ENCODE measurements around the gene NUBPL. TPM values are rescaled to one million over a fixed set of nuclear protein-coding genes. Genes with fewer than 3 reads are reported as not detected.
"Not testable (repeated sequence)": the region's sequence is repeated elsewhere in the genome, so short reads cannot be mapped to it uniquely, and the experiment has no call there.

Gene NUBPL
- total and polyA plus RNA-seq, 12 donors, result 3.6 to 27.3 (median 16.9) TPM

GRCh38 chr14:31605702-31606101 is 44.5 kb downstream of the NUBPL start:
- 84 to 86% (median 85%) methylated on average over 2 of the region's 2 CpGs for WGBS, 4 donors
- no peak overlapping the region for H3K4me3 ChIP-seq
- H3K27ac ChIP-seq, result no peak overlapping the region
- no peaks in the 10 kb centered on the region for H3K4me1 ChIP-seq (replicated peaks in 1 of 2)
- no peak for DNase-seq
- no peaks in the 10 kb centered on the region for H3K36me3 ChIP-seq (replicated peaks in 1 of 2)
- no peaks in the 10 kb centered on the region for H3K9me3 ChIP-seq (replicated peaks in 1 of 3)
- intact Hi-C loops (cut with DNase I), result no loop called here
- no peaks in the 10 kb centered on the region for H3K27me3 ChIP-seq
- TF ChIP-seq CTCF (IDR thresholded peaks at IDR 0.05) (no peak), POLR2A (IDR thresholded peaks at IDR 0.05) (no peak)

GRCh38 chr14:31611778-31612433 is 50.7 kb downstream of the NUBPL start:
- Histone ChIP-seq H3K36me3 (replicated peaks in 1 of 2) (no peaks in the 10 kb centered on the region), H3K27me3 (no peaks in the 10 kb centered on the region), H3K9me3 (replicated peaks in 1 of 3) (no peaks in the 10 kb centered on the region), H3K4me1 (replicated peaks in 1 of 2) (no peaks in the 10 kb centered on the region), H3K4me3 (no peak overlapping the region), H3K27ac (no peak overlapping the region)
- DNase-seq, result no peak
- intact Hi-C loops (cut with DNase I), result no loop called here
- WGBS, 4 donors, result 93 to 98% (median 97%) methylated on average over 3 of the region's 3 CpGs
- TF ChIP-seq POLR2A (IDR thresholded peaks at IDR 0.05) (no peak), CTCF (IDR thresholded peaks at IDR 0.05) (no peak)

DNA sequence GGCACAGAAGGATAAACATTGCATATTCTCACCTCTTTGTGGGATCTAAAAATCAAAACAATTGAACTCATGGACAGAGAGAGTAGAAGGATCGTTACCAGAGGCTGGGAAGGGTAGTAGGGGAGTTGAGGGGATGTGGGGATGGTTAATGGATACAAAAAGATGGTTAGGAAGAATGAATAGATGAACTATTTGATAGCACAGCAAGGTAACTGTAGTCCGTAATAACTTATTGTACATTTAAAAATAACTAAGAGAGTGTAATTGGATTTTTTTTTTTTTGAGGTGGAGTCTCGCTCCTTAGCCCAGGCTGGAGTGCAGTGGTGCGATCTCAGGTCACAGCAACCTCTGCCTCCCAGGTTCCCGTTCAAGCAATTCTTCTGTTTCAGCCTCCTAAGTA is 52.0 kb downstream of the NUBPL start:
- intact Hi-C loops (cut with DNase I), result no loop called here
- Histone ChIP-seq H3K4me1 (replicated peaks in 1 of 2) (no peaks in the 10 kb centered on the region), H3K9me3 (replicated peaks in 1 of 3) (no peaks in the 10 kb centered on the region), H3K27ac (no peak overlapping the region), H3K27me3 (no peaks in the 10 kb centered on the region), H3K4me3 (no peak overlapping the region), H3K36me3 (replicated peaks in 1 of 2) (no peaks in the 10 kb centered on the region)
- WGBS, 4 donors, result 95 to 99% (median 98%) methylated on average over 5 of the region's 5 CpGs
- TF ChIP-seq CTCF (IDR thresholded peaks at IDR 0.05), result no peak
- DNase-seq, result no peak

GRCh38 chr14:31618884-31619283 is 57.7 kb downstream of the NUBPL start:
- H3K36me3 ChIP-seq (replicated peaks in 1 of 2); H3K4me3 ChIP-seq; H3K27ac ChIP-seq; H3K27me3 ChIP-seq; intact Hi-C loops (cut with DNase I); H3K4me1 ChIP-seq (replicated peaks in 1 of 2); DNase-seq; H3K9me3 ChIP-seq (replicated peaks in 1 of 3): not testable (repeated sequence)
- 86 to 92% (median 89%) methylated on average over 2 of the region's 2 CpGs for WGBS, 4 donors

DNA sequence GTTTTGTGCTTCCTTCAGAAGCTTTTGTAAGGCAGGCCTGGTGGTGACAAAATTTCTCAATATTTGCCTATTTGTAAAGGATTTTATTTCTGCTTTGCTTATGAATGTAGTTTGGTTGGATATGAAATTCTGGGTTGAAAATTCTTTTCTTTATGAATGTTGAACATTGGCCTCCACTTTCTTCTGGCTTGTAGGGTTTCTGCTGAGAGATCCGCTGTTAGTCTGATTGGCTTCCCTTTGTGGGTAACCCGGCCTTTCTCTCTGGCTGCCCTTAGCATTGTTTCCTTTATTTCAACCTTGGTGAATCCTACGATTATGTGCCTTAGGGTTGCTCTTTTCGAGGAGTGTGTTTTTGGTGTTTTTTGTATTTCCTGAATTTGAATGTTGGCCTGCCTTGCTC is 58.2 kb downstream of the NUBPL start:
- Histone ChIP-seq H3K27ac (no peak overlapping the region), H3K27me3 (no peaks in the 10 kb centered on the region), H3K36me3 (replicated peaks in 1 of 2) (no peaks in the 10 kb centered on the region), H3K4me1 (replicated peaks in 1 of 2) (no peaks in the 10 kb centered on the region), H3K9me3 (replicated peaks in 1 of 3) (no peaks in the 10 kb centered on the region), H3K4me3 (no peak overlapping the region)
- intact Hi-C loops (cut with DNase I), result no loop called here
- TF ChIP-seq CTCF (IDR thresholded peaks at IDR 0.05) (no peak), POLR2A (IDR thresholded peaks at IDR 0.05) (no peak)
- WGBS, 4 donors, result 92 to 99% (median 95%) methylated on average over 4 of the region's 4 CpGs
- no peak for DNase-seq

DNA sequence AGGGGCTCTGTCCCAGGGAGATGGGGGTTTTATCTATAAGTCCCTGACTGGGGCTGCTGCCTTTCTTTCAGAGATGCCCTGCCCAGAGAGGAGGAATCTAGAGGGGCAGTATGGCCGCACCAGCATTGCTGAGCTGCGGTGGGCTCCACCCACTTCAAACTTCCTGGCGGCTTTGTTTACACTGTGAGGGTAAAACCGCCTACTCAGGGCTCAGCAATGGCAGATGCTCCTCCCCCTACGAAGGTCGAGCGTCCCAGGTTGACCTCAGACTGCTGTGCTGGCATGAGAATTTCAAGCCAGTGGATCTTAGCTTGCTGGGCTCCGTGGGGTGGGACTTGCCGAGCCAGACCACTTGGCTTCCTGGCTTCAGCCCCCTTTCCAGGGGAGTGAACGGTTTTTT is 59.7 kb downstream of the NUBPL start:
- H3K4me1 ChIP-seq (replicated peaks in 1 of 2); H3K27me3 ChIP-seq; H3K4me3 ChIP-seq; DNase-seq; H3K36me3 ChIP-seq (replicated peaks in 1 of 2); H3K9me3 ChIP-seq (replicated peaks in 1 of 3); H3K27ac ChIP-seq; intact Hi-C loops (cut with DNase I): not testable (repeated sequence)
- 97 to 100% (median 98%) methylated on average over 4 to 10 of the region's 10 CpGs for WGBS, 4 donors

Measured in adrenal gland (tissue), 12 donors.